HepG2 (cell line): ENCODE measurements around the gene CBLN3. TPM values are rescaled to one million over a fixed set of nuclear protein-coding genes. Genes with fewer than 3 reads are reported as not detected.

ENCODE experiments used
- E2F1 ChIP-seq: sonication (generic); formaldehyde crosslinking; IDR thresholded peaks from 2 replicates; pipeline ENCODE4 v1.5.0; 2020; ENCODE audit warnings: missing genetic modification reagents
- ERF ChIP-seq: IDR thresholded peaks from 2 replicates; pipeline ENCODE4 v1.6.1; 2018; ENCODE audit warnings: missing biosample characterization, missing genetic modification reagents
- HNF4A ChIP-seq: sonication (generic); formaldehyde crosslinking; IDR thresholded peaks from 2 replicates; pipeline ENCODE4 v1.4.0; 2020; ENCODE audit warnings: missing genetic modification reagents
- HNRNPL ChIP-seq: fragments of 200-400 bp; formaldehyde crosslinking; IDR thresholded peaks from 2 replicates; pipeline ENCODE4 v1.6.1; 2017; ENCODE audit warnings: mild to moderate bottlenecking, low read depth, low read length
- MTA1 ChIP-seq: sonication (generic); formaldehyde crosslinking; IDR thresholded peaks from 2 replicates; pipeline ENCODE4 v1.4.0; 2020; ENCODE audit warnings: missing genetic modification reagents, mild to moderate bottlenecking, borderline replicate concordance
- MYNN ChIP-seq: sonication (generic); formaldehyde crosslinking; IDR thresholded peaks from 2 replicates; pipeline ENCODE4 v1.4.0; 2020; ENCODE audit warnings: mild to moderate bottlenecking, low read depth, missing genetic modification reagents
- ZBTB14 ChIP-seq: sonication (generic); formaldehyde crosslinking; IDR thresholded peaks from 2 replicates; pipeline ENCODE4 v1.4.0; 2020; ENCODE audit warnings: missing genetic modification reagents
- ZNF251 ChIP-seq: sonication (generic); formaldehyde crosslinking; IDR thresholded peaks from 2 replicates; pipeline ENCODE4 v1.9.0; 2021; ENCODE audit warnings: mild to moderate bottlenecking, missing genetic modification reagents
- ZNF431 ChIP-seq: sonication (generic); formaldehyde crosslinking; IDR thresholded peaks from 2 replicates; pipeline ENCODE4 v1.9.0; 2022; ENCODE audit warnings: missing genetic modification reagents, low read depth, mild to moderate bottlenecking, borderline replicate concordance
- ZNF567 ChIP-seq: sonication (generic); formaldehyde crosslinking; IDR thresholded peaks from 2 replicates; pipeline ENCODE4 v1.8.1; 2023; ENCODE audit warnings: mild to moderate bottlenecking, missing genetic modification reagents, borderline replicate concordance
- ZNF678 ChIP-seq: sonication (generic); formaldehyde crosslinking; IDR thresholded peaks from 2 replicates; pipeline ENCODE4 v1.4.0; 2020; ENCODE audit warnings: mild to moderate bottlenecking, missing genetic modification reagents
- polyA plus RNA-seq, 8 experiments: library from polyadenylated mRNA; depleted of rRNA in 3 of 8; stranded (reverse) in 7 of 8; unstranded in 1 of 8; fragments of >200 nt; fragmentation: Illumina TruSeq in 4 of 8; extraction: Trizol in 4 of 8; gene quantifications; 2 replicates each; pipeline versions ENCODE4 v1.2.1 to v1.2.3, GENCODE V29; 2011 to 2016; ENCODE audit warnings: low read depth in 4 of 8, missing spikeins in 1 of 8, mixed read lengths in 1 of 8; ENCODE audit not compliant: insufficient read depth in 1 of 8
- total RNA-seq, 5 experiments: library from RNA; depleted of rRNA; stranded (reverse); fragments of >200 nt; fragmentation: Illumina TruSeq; extraction: Trizol; gene quantifications; 2 replicates each; pipeline ENCODE4 v1.2.3, GENCODE V29; 2016; ENCODE audit warnings: low read depth in 1 of 5
- TF ChIP-seq, protein P1 (sequence below): sonication (generic); formaldehyde crosslinking; IDR thresholded peaks from one replicate; pipeline ENCODE4 v1.5.1; 2020; ENCODE audit warnings: mild to moderate bottlenecking, missing genetic modification reagents; ENCODE audit errors: not compliant biosample characterization
- TF ChIP-seq, protein P2 (sequence below): IDR thresholded peaks from 2 replicates; pipeline ENCODE4 v1.6.1; 2016; ENCODE audit warnings: missing compliant biosample characterization, missing genetic modification reagents, borderline replicate concordance
- TF ChIP-seq, protein P3 (sequence below): IDR thresholded peaks from 2 replicates; pipeline ENCODE4 v1.6.1; 2012; ENCODE audit warnings: inconsistent platforms
- TF ChIP-seq, protein P4 (sequence below): sonication (generic); formaldehyde crosslinking; IDR thresholded peaks from 2 replicates; pipeline ENCODE4 v1.4.0; 2020; ENCODE audit warnings: missing genetic modification reagents

Gene CBLN3
- total and polyA plus RNA-seq, 2 of the 13 experiments (the other 11 are each of a cell fraction or from before 2014, with no cell fraction given) = 0.66 to 0.98 TPM

- TF ChIP-seq, protein P1, sequence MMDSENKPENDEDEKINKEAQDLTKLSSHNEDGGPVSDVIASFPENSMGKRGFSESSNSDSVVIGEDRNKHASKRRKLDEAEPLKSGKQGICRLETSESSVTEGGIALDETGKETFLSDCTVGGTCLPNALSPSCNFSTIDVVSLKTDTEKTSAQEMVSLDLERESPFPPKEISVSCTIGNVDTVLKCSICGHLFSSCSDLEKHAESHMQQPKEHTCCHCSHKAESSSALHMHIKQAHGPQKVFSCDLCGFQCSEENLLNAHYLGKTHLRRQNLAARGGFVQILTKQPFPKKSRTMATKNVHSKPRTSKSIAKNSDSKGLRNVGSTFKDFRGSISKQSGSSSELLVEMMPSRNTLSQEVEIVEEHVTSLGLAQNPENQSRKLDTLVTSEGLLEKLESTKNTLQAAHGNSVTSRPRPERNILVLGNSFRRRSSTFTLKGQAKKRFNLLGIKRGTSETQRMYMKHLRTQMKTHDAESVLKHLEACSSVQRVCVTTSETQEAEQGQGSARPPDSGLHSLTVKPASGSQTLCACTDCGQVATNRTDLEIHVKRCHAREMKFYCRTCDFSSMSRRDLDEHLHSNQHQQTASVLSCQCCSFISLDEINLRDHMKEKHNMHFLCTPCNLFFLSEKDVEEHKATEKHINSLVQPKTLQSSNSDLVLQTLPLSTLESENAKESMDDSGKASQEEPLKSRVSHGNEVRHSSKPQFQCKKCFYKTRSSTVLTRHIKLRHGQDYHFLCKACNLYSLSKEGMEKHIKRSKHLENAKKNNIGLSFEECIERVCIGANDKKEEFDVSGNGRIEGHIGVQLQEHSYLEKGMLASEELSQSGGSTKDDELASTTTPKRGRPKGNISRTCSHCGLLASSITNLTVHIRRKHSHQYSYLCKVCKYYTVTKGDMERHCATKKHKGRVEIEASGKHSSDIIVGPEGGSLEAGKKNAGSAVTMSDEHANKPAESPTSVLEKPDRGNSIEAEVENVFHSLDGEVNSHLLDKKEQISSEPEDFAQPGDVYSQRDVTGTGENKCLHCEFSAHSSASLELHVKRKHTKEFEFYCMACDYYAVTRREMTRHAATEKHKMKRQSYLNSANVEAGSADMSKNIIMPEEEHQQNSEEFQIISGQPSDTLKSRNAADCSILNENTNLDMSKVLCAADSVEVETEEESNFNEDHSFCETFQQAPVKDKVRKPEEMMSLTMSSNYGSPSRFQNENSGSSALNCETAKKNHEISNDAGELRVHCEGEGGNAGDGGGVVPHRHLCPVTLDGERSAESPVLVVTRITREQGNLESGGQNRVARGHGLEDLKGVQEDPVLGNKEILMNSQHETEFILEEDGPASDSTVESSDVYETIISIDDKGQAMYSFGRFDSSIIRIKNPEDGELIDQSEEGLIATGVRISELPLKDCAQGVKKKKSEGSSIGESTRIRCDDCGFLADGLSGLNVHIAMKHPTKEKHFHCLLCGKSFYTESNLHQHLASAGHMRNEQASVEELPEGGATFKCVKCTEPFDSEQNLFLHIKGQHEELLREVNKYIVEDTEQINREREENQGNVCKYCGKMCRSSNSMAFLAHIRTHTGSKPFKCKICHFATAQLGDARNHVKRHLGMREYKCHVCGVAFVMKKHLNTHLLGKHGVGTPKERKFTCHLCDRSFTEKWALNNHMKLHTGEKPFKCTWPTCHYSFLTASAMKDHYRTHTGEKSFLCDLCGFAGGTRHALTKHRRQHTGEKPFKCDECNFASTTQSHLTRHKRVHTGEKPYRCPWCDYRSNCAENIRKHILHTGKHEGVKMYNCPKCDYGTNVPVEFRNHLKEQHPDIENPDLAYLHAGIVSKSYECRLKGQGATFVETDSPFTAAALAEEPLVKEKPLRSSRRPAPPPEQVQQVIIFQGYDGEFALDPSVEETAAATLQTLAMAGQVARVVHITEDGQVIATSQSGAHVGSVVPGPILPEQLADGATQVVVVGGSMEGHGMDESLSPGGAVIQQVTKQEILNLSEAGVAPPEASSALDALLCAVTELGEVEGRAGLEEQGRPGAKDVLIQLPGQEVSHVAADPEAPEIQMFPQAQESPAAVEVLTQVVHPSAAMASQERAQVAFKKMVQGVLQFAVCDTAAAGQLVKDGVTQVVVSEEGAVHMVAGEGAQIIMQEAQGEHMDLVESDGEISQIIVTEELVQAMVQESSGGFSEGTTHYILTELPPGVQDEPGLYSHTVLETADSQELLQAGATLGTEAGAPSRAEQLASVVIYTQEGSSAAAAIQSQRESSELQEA (CRISPR knock-in tag) = no peak
- 0 out of 2 replicates have a peak, but pooled peaks have one; percentile 47 for TF ChIP-seq ZNF567
- TF ChIP-seq, protein P2, sequence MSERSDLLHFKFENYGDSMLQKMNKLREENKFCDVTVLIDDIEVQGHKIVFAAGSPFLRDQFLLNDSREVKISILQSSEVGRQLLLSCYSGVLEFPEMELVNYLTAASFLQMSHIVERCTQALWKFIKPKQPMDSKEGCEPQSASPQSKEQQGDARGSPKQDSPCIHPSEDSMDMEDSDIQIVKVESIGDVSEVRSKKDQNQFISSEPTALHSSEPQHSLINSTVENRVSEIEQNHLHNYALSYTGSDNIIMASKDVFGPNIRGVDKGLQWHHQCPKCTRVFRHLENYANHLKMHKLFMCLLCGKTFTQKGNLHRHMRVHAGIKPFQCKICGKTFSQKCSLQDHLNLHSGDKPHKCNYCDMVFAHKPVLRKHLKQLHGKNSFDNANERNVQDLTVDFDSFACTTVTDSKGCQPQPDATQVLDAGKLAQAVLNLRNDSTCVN = no peak
- no peak for TF ChIP-seq ERF (CRISPR knock-in tag)
- no peak for TF ChIP-seq ZNF678
- no peak for TF ChIP-seq ZNF431
- TF ChIP-seq ZNF251 (CRISPR knock-in tag) = no peak
- no peak for TF ChIP-seq ZBTB14
- TF ChIP-seq HNF4A (CRISPR knock-in tag) = peak; percentile 81
- TF ChIP-seq, protein P3, sequence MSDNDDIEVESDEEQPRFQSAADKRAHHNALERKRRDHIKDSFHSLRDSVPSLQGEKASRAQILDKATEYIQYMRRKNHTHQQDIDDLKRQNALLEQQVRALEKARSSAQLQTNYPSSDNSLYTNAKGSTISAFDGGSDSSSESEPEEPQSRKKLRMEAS = no peak
- TF ChIP-seq MTA1 = peak; percentile 49; the same call in 1 of the 2 replicates
- TF ChIP-seq HNRNPL = no peak
- no peak for TF ChIP-seq MYNN (CRISPR knock-in tag)
- TF ChIP-seq E2F1 = no peak
- TF ChIP-seq, protein P4, sequence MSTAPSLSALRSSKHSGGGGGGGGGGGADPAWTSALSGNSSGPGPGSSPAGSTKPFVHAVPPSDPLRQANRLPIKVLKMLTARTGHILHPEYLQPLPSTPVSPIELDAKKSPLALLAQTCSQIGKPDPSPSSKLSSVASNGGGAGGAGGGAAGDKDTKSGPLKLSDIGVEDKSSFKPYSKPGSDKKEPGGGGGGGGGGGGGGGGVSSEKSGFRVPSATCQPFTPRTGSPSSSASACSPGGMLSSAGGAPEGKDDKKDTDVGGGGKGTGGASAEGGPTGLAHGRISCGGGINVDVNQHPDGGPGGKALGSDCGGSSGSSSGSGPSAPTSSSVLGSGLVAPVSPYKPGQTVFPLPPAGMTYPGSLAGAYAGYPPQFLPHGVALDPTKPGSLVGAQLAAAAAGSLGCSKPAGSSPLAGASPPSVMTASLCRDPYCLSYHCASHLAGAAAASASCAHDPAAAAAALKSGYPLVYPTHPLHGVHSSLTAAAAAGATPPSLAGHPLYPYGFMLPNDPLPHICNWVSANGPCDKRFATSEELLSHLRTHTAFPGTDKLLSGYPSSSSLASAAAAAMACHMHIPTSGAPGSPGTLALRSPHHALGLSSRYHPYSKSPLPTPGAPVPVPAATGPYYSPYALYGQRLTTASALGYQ (CRISPR knock-in tag) = no peak
Measured at GRCh38 chr14:24399999-24400718, 29.3 kb downstream of the CBLN3 start (continued).
